Loucy (cell line): ENCODE measurements around the gene GCLC.

Experiments
- H2AFZ ChIP-seq: fragments of 200-600 bp; sonication (generic); 2 replicates; pipeline ENCODE4 v1.6.0; 2016; ENCODE audit warnings: antibody characterized with exemption, mild to moderate bottlenecking, low read length, moderate library complexity
- H3F3A ChIP-seq: fragments of 200-600 bp; 2 replicates; pipeline ENCODE4 v1.6.0; 2016; ENCODE audit warnings: antibody characterized with exemption, low read depth, mild to moderate bottlenecking
- H3K27me3 ChIP-seq: fragments of 200-600 bp; sonication (generic); 2 replicates; pipeline ENCODE4 v1.6.1; 2014; ENCODE audit warnings: low read length, mild to moderate bottlenecking; ENCODE audit not compliant: insufficient read depth, poor library complexity, severe bottlenecking
- H3K36me3 ChIP-seq: fragments of 200-600 bp; sonication (generic); 2 replicates; pipeline ENCODE4 v1.6.1; 2016; ENCODE audit warnings: low read length; ENCODE audit not compliant: insufficient read depth
- H3K4me1 ChIP-seq: fragments of 200-600 bp; sonication (generic); 2 replicates; pipeline ENCODE4 v1.5.1; 2014; ENCODE audit warnings: low read length, mild to moderate bottlenecking; ENCODE audit not compliant: insufficient read depth, poor library complexity, severe bottlenecking
- H3K4me2 ChIP-seq: fragments of 200-600 bp; sonication (generic); 2 replicates; pipeline ENCODE4 v1.6.0; 2014; ENCODE audit warnings: antibody characterized with exemption, low read length, low read depth, mild to moderate bottlenecking; ENCODE audit not compliant: poor library complexity, severe bottlenecking
- H3K4me3 ChIP-seq: fragments of 200-600 bp; sonication (generic); 2 replicates; pipeline ENCODE4 v1.5.1; 2014; ENCODE audit warnings: low read length, mild to moderate bottlenecking, mixed read lengths; ENCODE audit not compliant: poor library complexity, severe bottlenecking
- H3K79me2 ChIP-seq: fragments of 200-600 bp; sonication (generic); 2 replicates; pipeline ENCODE4 v1.6.1; 2014; ENCODE audit warnings: low read length; ENCODE audit not compliant: insufficient read depth
- H3K9ac ChIP-seq: fragments of 200-600 bp; sonication (generic); 2 replicates; pipeline ENCODE4 v1.6.0; 2014; ENCODE audit warnings: mild to moderate bottlenecking, low read depth, low read length, moderate library complexity; ENCODE audit not compliant: poor library complexity, severe bottlenecking
- H3K9me2 ChIP-seq: fragments of 200-600 bp; sonication (generic); replicated peaks from 2 replicates; pipeline ENCODE4 v1.6.1; 2016; ENCODE audit warnings: low read depth, low read length, mixed read lengths
- H3K9me3 ChIP-seq: fragments of 200-600 bp; sonication (generic); 2 replicates; pipeline ENCODE4 v1.6.1; 2014; ENCODE audit warnings: mild to moderate bottlenecking, antibody characterized with exemption, low read length, low read depth; ENCODE audit not compliant: insufficient read depth
- H4K20me1 ChIP-seq: fragments of 200-600 bp; sonication (generic); 2 replicates; pipeline ENCODE4 v1.6.0; 2014; ENCODE audit warnings: antibody characterized with exemption, low read length, mild to moderate bottlenecking; ENCODE audit not compliant: insufficient read depth, poor library complexity, severe bottlenecking
- EZH2phosphoT487 ChIP-seq: fragments of 200-600 bp; IDR thresholded peaks from 2 replicates; pipeline ENCODE4 v1.6.1; 2018; ENCODE audit warnings: antibody characterized with exemption, mild to moderate bottlenecking, moderate library complexity, borderline replicate concordance
- TF ChIP-seq, protein P1 (sequence below): fragments of 200-600 bp; sonication (generic); conservative IDR thresholded peaks from 2 replicates; pipeline ENCODE4 v1.5.1; 2014; ENCODE audit warnings: mild to moderate bottlenecking, antibody characterized with exemption, low read length

GCLC gene

DNA sequence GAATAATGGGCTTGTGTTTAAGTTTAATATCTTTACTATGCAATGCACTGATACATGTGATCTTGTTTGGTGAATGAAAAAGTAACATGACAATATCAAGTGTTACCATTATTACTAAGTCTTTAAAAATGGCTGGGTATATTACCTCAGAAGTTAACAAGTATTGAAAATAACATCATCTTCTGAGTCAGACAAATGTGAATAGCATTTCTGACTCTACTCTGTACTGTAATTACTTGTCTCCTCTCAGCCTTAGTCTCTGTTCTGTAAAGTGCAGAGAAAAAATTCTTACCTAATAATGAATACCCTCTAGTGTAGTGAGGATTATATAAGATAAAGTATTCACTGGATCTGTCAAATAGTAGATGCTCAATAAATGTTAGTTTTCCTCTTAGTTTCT lies 47.0 kb upstream of the GCLC start:
- H3K9ac ChIP-seq = no peak overlapping the region
- no peak overlapping the region for H2AFZ ChIP-seq
- H3K9me3 ChIP-seq = no peaks in the 10 kb centered on the region; the same call in 1 of the 2 replicates
- H3K79me2 ChIP-seq = no peaks in the 10 kb centered on the region
- no peak for TF ChIP-seq EZH2phosphoT487
- TF ChIP-seq, protein P1, sequence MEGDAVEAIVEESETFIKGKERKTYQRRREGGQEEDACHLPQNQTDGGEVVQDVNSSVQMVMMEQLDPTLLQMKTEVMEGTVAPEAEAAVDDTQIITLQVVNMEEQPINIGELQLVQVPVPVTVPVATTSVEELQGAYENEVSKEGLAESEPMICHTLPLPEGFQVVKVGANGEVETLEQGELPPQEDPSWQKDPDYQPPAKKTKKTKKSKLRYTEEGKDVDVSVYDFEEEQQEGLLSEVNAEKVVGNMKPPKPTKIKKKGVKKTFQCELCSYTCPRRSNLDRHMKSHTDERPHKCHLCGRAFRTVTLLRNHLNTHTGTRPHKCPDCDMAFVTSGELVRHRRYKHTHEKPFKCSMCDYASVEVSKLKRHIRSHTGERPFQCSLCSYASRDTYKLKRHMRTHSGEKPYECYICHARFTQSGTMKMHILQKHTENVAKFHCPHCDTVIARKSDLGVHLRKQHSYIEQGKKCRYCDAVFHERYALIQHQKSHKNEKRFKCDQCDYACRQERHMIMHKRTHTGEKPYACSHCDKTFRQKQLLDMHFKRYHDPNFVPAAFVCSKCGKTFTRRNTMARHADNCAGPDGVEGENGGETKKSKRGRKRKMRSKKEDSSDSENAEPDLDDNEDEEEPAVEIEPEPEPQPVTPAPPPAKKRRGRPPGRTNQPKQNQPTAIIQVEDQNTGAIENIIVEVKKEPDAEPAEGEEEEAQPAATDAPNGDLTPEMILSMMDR = no peak
- H3K4me2 ChIP-seq = no peak overlapping the region
- H3F3A ChIP-seq = no peaks in the 10 kb centered on the region
- no peaks in the 10 kb centered on the region for H3K9me2 ChIP-seq
- no peak overlapping the region for H3K4me3 ChIP-seq
- no peaks in the 10 kb centered on the region for H3K27me3 ChIP-seq
- no peaks in the 10 kb centered on the region for H3K36me3 ChIP-seq
- peaks cover 19% of the 10 kb centered on the region for H3K4me1 ChIP-seq
- no peaks in the 10 kb centered on the region for H4K20me1 ChIP-seq

DNA sequence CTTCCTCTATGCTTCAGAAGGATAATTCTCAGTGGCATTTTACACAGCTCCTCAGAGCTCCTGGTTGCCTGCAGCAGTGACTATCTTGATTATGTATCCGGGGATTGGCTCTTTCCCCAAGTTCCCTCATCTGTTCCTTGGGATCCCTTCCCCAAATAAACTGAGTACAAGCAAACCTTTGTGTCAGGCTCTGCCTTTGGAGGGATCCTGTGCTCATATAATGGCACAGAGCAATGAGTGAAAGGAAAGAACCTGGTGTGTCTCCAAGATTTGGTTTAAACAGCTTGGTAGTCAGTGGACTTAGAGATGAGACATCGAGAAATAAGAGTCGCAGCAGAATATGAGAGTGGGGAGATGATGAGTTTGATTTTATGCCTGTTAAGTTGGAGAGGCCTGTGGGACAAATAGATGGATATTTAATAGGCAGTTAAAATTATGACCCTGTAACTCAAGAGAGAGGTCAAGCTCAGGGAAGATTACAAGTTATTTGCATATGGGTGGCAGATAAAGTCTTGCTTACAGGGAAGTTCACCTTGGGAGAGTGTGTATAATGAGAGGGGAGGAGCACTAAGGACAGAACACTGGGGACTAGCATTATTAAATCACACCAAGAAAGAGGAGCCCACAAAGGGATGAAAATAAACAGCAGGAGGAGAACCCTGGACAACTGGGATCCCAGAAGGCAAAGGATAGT lies 44.1 kb upstream of the GCLC start:
- no peaks in the 10 kb centered on the region for H3K79me2 ChIP-seq
- no peaks in the 10 kb centered on the region for H3F3A ChIP-seq
- H2AFZ ChIP-seq = peak overlapping the region; percentile 68
- no peaks in the 10 kb centered on the region for H3K9me2 ChIP-seq
- no peak overlapping the region for H3K4me2 ChIP-seq
- H3K9me3 ChIP-seq = no peaks in the 10 kb centered on the region
- no peak overlapping the region for H3K4me3 ChIP-seq
- H4K20me1 ChIP-seq = no peaks in the 10 kb centered on the region
- H3K36me3 ChIP-seq = no peaks in the 10 kb centered on the region
- H3K9ac ChIP-seq = no peak overlapping the region
- no peaks in the 10 kb centered on the region for H3K27me3 ChIP-seq
- TF ChIP-seq, protein P1 = no peak
- no peak for TF ChIP-seq EZH2phosphoT487
- peaks cover 12% of the 10 kb centered on the region for H3K4me1 ChIP-seq

DNA sequence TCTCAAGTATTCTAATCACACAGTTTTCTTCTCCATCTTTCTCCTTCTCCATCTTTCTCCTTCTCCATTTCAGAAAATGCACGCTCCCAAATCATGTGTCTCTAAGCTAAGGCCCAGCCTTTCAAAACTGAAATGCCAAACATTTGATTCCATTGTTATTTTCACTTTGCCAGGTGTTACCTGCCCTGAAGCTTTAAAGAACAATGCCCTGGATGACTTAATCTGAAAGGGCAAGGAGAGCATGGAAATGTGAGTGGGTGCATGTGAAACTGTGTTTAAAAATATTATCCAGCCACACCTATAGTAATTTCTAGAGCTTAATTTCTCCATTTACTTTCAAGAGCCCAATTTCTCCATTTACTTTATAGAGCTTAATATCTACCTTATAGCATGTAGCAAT lies 42.4 kb upstream of the GCLC start:
- H3K36me3 ChIP-seq = no peaks in the 10 kb centered on the region
- TF ChIP-seq, protein P1 = no peak
- no peak for TF ChIP-seq EZH2phosphoT487
- no peak overlapping the region for H3K4me3 ChIP-seq
- peaks cover 7% of the 10 kb centered on the region for H3K4me1 ChIP-seq
- H3K27me3 ChIP-seq = no peaks in the 10 kb centered on the region
- H2AFZ ChIP-seq = no peak overlapping the region
- no peaks in the 10 kb centered on the region for H3F3A ChIP-seq
- H3K4me2 ChIP-seq = no peak overlapping the region
- H3K9me3 ChIP-seq = no peaks in the 10 kb centered on the region
- no peaks in the 10 kb centered on the region for H3K79me2 ChIP-seq
- no peak overlapping the region for H3K9ac ChIP-seq
- no peaks in the 10 kb centered on the region for H4K20me1 ChIP-seq
- H3K9me2 ChIP-seq = no peaks in the 10 kb centered on the region
